Mammary epithelial cell (primary cell): ENCODE results near the gene UBE2F.

Source experiments
- EZH2 ChIP-seq: IDR thresholded peaks from 2 replicates; pipeline ENCODE4 v1.6.1; 2012; ENCODE audit warnings: low read length, inconsistent platforms, borderline replicate concordance
- TF ChIP-seq, protein P1 (sequence below), 2 donors: IDR thresholded peaks in 1 of 2; conservative IDR thresholded peaks in 1 of 2; 2 replicates each; pipeline ENCODE4 v1.5.1; 2011 to 2012; ENCODE audit warnings: inconsistent platforms in 2 of 2, low read length in 2 of 2, mild to moderate bottlenecking in 2 of 2, control low read depth in 1 of 2, low read depth in 1 of 2; ENCODE audit not compliant: insufficient read depth in 1 of 2; ENCODE audit errors: extremely low read depth in 1 of 2

DNA sequence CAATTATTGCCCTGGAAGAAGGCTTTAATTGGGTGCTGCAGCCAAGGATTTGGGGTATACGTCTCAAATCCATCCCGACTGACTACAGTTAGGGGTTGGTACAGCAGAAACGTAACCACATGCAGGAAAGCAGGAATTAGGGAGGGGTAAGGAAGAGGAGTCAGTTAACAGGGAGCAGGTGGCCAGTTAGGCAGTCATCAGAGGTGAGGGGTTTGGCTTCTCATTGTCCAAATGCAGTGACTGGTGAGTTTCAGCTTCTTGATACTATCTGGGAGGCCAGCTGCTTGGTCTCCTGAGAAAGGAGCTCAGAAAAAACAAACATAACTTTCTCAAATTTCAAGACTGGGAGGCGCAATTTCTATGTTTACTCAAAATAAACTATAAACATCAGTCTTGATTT lies 38.8 kb upstream of the UBE2F start:
- TF ChIP-seq, protein P1, sequence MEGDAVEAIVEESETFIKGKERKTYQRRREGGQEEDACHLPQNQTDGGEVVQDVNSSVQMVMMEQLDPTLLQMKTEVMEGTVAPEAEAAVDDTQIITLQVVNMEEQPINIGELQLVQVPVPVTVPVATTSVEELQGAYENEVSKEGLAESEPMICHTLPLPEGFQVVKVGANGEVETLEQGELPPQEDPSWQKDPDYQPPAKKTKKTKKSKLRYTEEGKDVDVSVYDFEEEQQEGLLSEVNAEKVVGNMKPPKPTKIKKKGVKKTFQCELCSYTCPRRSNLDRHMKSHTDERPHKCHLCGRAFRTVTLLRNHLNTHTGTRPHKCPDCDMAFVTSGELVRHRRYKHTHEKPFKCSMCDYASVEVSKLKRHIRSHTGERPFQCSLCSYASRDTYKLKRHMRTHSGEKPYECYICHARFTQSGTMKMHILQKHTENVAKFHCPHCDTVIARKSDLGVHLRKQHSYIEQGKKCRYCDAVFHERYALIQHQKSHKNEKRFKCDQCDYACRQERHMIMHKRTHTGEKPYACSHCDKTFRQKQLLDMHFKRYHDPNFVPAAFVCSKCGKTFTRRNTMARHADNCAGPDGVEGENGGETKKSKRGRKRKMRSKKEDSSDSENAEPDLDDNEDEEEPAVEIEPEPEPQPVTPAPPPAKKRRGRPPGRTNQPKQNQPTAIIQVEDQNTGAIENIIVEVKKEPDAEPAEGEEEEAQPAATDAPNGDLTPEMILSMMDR (conservative IDR thresholded peaks at IDR 0.05 in 1 of 2, IDR thresholded peaks at IDR 0.05 in 1 of 2; ENCODE audit: extremely low read depth in 1 of 2, insufficient read depth in 1 of 2, low read depth in 1 of 2, low read length in 2 of 2), result no peak
- TF ChIP-seq EZH2, result no peak
